ENCODE data around the gene PATJ.
"Not testable (repeated sequence)": the region's sequence is repeated elsewhere in the genome, so short reads cannot be mapped to it uniquely, and the experiment has no call there.

The PATJ gene

DNA sequence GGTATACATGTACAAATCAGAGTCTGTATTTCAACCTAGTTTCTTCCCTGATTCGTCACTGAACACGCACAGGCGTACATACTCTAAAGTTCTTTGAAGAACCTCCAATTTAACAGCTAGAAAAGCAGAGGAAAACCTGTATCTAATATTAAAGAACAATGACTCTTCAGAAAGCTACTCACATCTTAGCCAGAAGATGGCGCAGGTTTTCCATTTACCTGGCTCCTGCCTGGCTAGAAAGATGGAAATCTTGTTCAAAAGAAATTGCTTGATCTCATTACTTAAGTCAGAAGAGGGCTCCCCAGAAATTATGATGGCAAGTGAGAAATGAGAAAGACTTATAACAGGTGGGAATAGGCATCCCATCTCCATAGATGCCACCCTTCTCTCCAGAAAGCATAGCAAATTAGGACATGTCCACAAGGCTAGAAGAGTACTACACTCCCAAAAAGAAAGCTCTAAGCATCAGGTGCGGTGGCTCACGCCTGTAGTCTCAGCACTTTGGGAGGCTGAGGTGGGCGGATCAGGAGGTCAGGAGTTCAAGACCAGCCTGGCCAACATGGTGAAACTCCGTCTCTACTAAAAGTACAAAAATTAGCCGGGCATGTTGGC lies 433.4 kb downstream of the PATJ start:
- Histone ChIP-seq H3K4me3 (ENCODE audit: low read depth in 1 of 2, low read length in 2 of 2) (no peak overlapping the region), H3K27me3 (ENCODE audit: control insufficient read depth in 1 of 2, insufficient read depth in 2 of 2, low read length in 2 of 2) (no peaks in the 10 kb centered on the region), H3K9ac (ENCODE audit: low read length) (no peak overlapping the region), H3K36me3 (ENCODE audit: insufficient read depth, low read length) (no peaks in the 10 kb centered on the region), H3K27ac (ENCODE audit: low read depth, low read length) (no peak overlapping the region), H3K9me3 (ENCODE audit: low read length) (no peaks in the 10 kb centered on the region), H3K4me1 (ENCODE audit: insufficient read depth, low read length) (no peaks in the 10 kb centered on the region)

DNA sequence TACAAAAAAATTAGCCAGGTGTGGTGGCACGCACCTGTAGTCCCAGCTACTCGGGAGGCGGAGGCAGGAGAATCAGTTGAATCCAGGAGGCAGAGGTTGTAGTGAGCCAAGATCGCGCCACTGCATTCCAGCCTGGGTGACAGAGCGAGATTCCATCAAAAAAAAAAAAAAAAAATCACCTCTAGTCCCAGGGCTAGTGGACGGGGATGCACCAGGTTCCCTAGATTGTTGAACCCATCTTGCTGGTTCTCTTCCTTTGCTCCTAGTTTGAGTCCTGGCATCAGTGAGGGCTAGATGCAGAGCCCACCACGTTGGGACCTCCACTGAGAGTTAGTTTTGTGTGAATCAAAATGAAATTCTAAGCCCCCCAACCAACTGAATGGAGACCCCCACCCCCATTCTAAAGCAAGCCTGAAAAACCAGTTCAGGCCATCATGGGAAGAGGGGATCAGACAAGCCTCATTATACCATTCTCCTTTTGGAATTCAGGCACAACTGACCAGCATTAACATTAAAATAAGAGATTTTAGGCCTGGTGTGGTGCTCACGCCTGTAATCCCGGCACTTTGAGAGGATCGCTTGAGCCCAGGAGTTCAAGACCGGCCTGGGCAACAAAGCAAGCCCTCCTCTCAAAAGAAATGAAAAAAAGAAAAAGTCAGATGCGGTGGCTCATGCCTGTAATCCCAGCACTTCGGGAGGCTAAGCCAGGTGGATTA lies 434.5 kb downstream of the PATJ start:
- H3K27ac ChIP-seq (ENCODE audit: low read depth, low read length): no peak overlapping the region
- no peaks in the 10 kb centered on the region for H3K36me3 ChIP-seq (ENCODE audit: insufficient read depth, low read length)
- no peaks in the 10 kb centered on the region for H3K4me1 ChIP-seq (ENCODE audit: insufficient read depth, low read length)
- H3K9ac ChIP-seq (ENCODE audit: low read length): no peak overlapping the region
- H3K4me3 ChIP-seq (ENCODE audit: low read depth in 1 of 2, low read length in 2 of 2): no peak overlapping the region
- H3K9me3 ChIP-seq (ENCODE audit: low read length): no peaks in the 10 kb centered on the region
- no peaks in the 10 kb centered on the region for H3K27me3 ChIP-seq (ENCODE audit: control insufficient read depth in 1 of 2, insufficient read depth in 2 of 2, low read length in 2 of 2)

DNA sequence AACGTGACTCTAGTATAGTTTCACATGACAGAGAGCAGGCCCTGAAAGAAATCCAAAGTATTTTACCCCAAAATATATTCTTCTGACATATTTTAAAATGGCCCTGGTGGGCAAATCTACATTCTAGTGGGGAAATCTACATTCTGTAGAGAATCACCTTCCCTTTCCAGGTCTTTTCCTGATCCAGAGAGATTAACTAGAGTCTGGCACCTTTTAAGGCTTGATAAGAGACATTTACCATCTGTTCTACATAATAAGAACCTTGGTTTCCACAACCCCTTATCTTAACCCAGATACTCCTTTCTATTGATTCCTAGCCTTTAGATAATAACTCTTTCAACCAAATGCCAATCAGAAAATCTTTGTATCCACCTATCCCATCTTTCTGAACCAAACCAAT lies 435.3 kb downstream of the PATJ start:
- no peaks in the 10 kb centered on the region for H3K27me3 ChIP-seq (ENCODE audit: control insufficient read depth in 1 of 2, insufficient read depth in 2 of 2, low read length in 2 of 2)
- H3K36me3 ChIP-seq (ENCODE audit: insufficient read depth, low read length): no peaks in the 10 kb centered on the region
- no peak overlapping the region for H3K4me3 ChIP-seq (ENCODE audit: low read depth in 1 of 2, low read length in 2 of 2)
- no peaks in the 10 kb centered on the region for H3K9me3 ChIP-seq (ENCODE audit: low read length)
- H3K9ac ChIP-seq (ENCODE audit: low read length): no peak overlapping the region
- no peaks in the 10 kb centered on the region for H3K4me1 ChIP-seq (ENCODE audit: insufficient read depth, low read length)
- H3K27ac ChIP-seq (ENCODE audit: low read depth, low read length): no peak overlapping the region

DNA sequence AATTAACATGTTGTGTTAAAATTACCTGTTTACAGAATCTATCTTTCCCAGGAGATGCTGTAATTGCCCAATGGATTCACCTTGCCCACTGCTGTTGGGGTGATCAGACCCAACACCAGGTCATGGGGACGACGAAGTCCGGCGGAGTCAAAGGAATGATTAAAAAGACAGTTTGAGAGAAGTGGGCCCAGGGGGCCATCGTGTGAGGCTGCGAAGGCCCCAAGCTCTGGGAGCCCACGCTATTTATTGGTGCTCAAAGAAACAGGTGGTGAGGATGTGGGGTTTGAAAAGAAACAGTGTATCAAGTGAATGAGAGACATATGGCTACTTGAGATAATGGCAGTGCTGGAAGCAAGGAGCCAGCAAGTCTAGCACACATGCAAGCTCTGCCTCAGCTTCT lies 436.1 kb downstream of the PATJ start:
- Histone ChIP-seq H3K27ac (ENCODE audit: low read depth, low read length) (no peak overlapping the region), H3K4me3 (ENCODE audit: low read depth in 1 of 2, low read length in 2 of 2) (no peak overlapping the region), H3K9me3 (ENCODE audit: low read length) (no peaks in the 10 kb centered on the region), H3K4me1 (ENCODE audit: insufficient read depth, low read length) (no peaks in the 10 kb centered on the region), H3K27me3 (ENCODE audit: control insufficient read depth in 1 of 2, insufficient read depth in 2 of 2, low read length in 2 of 2) (no peaks in the 10 kb centered on the region), H3K36me3 (ENCODE audit: insufficient read depth, low read length) (no peaks in the 10 kb centered on the region), H3K9ac (ENCODE audit: low read length) (no peak overlapping the region)

- H3K9me3 ChIP-seq (ENCODE audit: low read length); H3K27me3 ChIP-seq (ENCODE audit: control insufficient read depth in 1 of 2, insufficient read depth in 2 of 2, low read length in 2 of 2); H3K9ac ChIP-seq (ENCODE audit: low read length); H3K4me3 ChIP-seq (ENCODE audit: low read depth in 1 of 2, low read length in 2 of 2); H3K4me1 ChIP-seq (ENCODE audit: insufficient read depth, low read length); H3K36me3 ChIP-seq (ENCODE audit: insufficient read depth, low read length); H3K27ac ChIP-seq (ENCODE audit: low read depth, low read length): not testable (repeated sequence)
Observed at GRCh38 chr1:62180054-62180453, 437.8 kb downstream of the PATJ start.

DNA sequence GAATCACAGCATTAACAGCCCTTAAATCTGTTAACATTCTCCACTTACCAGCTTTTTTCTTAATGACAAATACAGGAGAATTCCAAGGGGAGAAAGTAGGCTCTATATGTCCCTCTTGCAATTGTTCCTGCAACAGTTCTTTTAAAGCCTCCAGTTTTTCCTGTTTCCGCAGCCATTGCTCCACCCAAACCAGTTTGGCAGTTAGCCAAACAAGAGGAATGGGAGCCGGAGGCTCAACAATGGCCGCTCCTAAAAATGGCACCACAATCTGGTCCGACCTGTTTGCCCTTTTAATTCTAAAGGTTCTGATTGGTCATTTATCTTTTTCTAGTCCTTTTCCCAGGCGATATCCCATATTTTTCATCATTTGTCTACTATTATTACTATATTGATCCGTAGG lies 438.4 kb downstream of the PATJ start:
- H3K4me1 ChIP-seq (ENCODE audit: insufficient read depth, low read length): no peaks in the 10 kb centered on the region
- no peak overlapping the region for H3K4me3 ChIP-seq (ENCODE audit: low read depth in 1 of 2, low read length in 2 of 2)
- H3K9ac ChIP-seq (ENCODE audit: low read length): no peak overlapping the region
- H3K36me3 ChIP-seq (ENCODE audit: insufficient read depth, low read length): no peaks in the 10 kb centered on the region
- H3K27me3 ChIP-seq (ENCODE audit: control insufficient read depth in 1 of 2, insufficient read depth in 2 of 2, low read length in 2 of 2): no peaks in the 10 kb centered on the region
- H3K9me3 ChIP-seq (ENCODE audit: low read length): no peaks in the 10 kb centered on the region
- H3K27ac ChIP-seq (ENCODE audit: low read depth, low read length): no peak overlapping the region

DNA sequence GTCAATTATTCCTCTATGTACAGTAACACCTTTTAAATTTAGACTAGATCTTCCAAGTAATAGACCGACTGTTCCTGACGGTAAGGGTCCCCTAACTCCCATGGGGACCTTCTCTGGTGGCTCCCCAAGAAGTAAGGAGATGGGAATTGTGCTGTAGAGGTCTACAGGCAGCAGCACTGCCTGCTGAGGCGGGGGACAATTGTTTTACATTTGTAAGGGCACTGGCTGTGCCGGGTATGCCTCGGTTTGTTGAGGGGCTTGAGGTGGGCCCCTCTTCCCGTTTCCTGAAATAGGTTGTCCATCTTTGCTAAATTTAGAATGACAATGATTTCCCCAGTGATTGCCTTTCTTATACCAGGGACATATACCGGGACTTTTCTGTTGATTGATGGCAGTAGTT lies 439.3 kb downstream of the PATJ start:
- H3K4me3 ChIP-seq (ENCODE audit: low read depth in 1 of 2, low read length in 2 of 2): no peak overlapping the region
- H3K9ac ChIP-seq (ENCODE audit: low read length): no peak overlapping the region
- no peaks in the 10 kb centered on the region for H3K36me3 ChIP-seq (ENCODE audit: insufficient read depth, low read length)
- no peaks in the 10 kb centered on the region for H3K27me3 ChIP-seq (ENCODE audit: control insufficient read depth in 1 of 2, insufficient read depth in 2 of 2, low read length in 2 of 2)
- H3K27ac ChIP-seq (ENCODE audit: low read depth, low read length): no peak overlapping the region
- no peaks in the 10 kb centered on the region for H3K4me1 ChIP-seq (ENCODE audit: insufficient read depth, low read length)
- no peaks in the 10 kb centered on the region for H3K9me3 ChIP-seq (ENCODE audit: low read length)

GRCh38 chr1:62182157-62182556 lies 439.9 kb downstream of the PATJ start:
- H3K4me3 ChIP-seq (ENCODE audit: low read depth in 1 of 2, low read length in 2 of 2); H3K4me1 ChIP-seq (ENCODE audit: insufficient read depth, low read length); H3K9me3 ChIP-seq (ENCODE audit: low read length); H3K27ac ChIP-seq (ENCODE audit: low read depth, low read length); H3K36me3 ChIP-seq (ENCODE audit: insufficient read depth, low read length); H3K9ac ChIP-seq (ENCODE audit: low read length); H3K27me3 ChIP-seq (ENCODE audit: control insufficient read depth in 1 of 2, insufficient read depth in 2 of 2, low read length in 2 of 2): not testable (repeated sequence)

DNA sequence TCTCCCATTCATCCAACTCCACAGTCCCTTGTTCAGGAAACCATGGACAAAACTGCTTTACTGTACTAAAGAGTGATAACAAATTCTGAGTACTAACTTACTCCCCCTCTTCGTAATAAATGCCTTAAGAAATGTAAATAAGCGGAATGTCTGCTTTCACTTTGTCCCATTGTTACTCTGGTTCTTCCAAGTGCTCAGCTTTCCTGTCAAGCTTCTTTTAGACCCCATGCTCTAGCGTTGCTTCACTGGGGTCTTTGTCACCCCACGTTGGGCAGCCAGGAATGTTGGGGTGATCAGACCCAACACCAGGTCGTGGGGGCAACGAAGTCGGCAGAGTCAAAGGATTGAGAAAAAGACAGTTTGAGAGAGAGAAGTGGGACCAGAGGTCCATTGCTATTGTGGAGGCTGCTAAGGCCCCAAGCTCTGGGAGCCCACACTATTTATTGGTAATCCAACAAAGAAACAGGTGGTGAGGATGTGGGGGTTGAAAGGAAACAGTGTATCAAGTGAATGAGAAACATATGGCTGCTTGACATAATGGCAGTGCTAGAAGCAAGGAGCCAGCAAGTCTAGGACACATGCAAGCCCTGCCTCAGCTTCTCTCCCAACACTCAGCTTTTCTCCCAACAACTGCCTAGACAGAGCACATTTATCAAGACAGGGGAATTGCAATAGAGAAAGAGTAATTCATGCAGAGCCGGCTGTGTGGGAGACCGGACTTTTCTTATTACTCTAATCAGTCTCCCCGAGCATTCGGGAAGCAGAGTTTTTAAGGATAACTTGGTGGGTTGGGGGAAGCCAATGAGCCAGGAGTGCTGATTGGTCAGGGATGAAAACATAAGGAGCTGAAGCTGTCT lies 441.1 kb downstream of the PATJ start:
- H3K9ac ChIP-seq (ENCODE audit: low read length); H3K27me3 ChIP-seq (ENCODE audit: control insufficient read depth in 1 of 2, insufficient read depth in 2 of 2, low read length in 2 of 2); H3K9me3 ChIP-seq (ENCODE audit: low read length); H3K36me3 ChIP-seq (ENCODE audit: insufficient read depth, low read length); H3K27ac ChIP-seq (ENCODE audit: low read depth, low read length); H3K4me3 ChIP-seq (ENCODE audit: low read depth in 1 of 2, low read length in 2 of 2); H3K4me1 ChIP-seq (ENCODE audit: insufficient read depth, low read length): not testable (repeated sequence)

- H3K9me3 ChIP-seq (ENCODE audit: low read length): no peaks in the 10 kb centered on the region
Observed at GRCh38 chr1:62184336-62184735, 442.1 kb downstream of the PATJ start.

DNA sequence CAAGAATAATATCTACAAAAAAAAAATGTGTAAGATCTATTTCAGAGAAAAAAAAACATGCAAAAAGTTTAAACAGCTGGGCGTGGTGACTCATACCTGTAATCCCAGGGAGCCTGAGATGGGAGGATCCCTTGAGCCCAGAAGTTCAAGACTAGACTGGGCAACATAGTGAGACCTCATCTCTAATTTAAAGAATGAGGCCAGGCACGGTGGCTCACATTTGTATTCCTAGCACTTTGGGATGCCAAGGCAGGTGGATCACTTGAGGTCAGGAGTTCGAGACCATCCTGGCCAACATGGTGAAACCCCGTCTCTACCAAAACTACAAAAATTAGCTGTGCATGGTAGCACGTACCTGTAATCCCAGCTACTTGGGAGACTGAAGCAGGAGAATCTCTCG lies 443.0 kb downstream of the PATJ start:
- not testable (repeated sequence) for H3K9ac ChIP-seq (ENCODE audit: low read length); H3K9me3 ChIP-seq (ENCODE audit: low read length); H3K36me3 ChIP-seq (ENCODE audit: insufficient read depth, low read length); H3K4me1 ChIP-seq (ENCODE audit: insufficient read depth, low read length); H3K4me3 ChIP-seq (ENCODE audit: low read depth in 1 of 2, low read length in 2 of 2); H3K27me3 ChIP-seq (ENCODE audit: control insufficient read depth in 1 of 2, insufficient read depth in 2 of 2, low read length in 2 of 2); H3K27ac ChIP-seq (ENCODE audit: low read depth, low read length)

More at GRCh38 chr1:62184336-62184735, 442.1 kb downstream of the PATJ start:
- H3K36me3 ChIP-seq (ENCODE audit: insufficient read depth, low read length): no peaks in the 10 kb centered on the region
- no peak overlapping the region for H3K9ac ChIP-seq (ENCODE audit: low read length)
- no peak overlapping the region for H3K4me3 ChIP-seq (ENCODE audit: low read depth in 1 of 2, low read length in 2 of 2)
- H3K27me3 ChIP-seq (ENCODE audit: control insufficient read depth in 1 of 2, insufficient read depth in 2 of 2, low read length in 2 of 2): no peaks in the 10 kb centered on the region
- no peak overlapping the region for H3K27ac ChIP-seq (ENCODE audit: low read depth, low read length)
- H3K4me1 ChIP-seq (ENCODE audit: insufficient read depth, low read length): no peaks in the 10 kb centered on the region

Data from muscle layer of colon (tissue), 2 donors.